SK-N-SH (cell line): ENCODE results near the gene TCHP. TPM values are rescaled to one million over a fixed set of nuclear protein-coding genes. Genes with fewer than 3 reads are reported as not detected.

Experiments
- CTCF ChIA-PET: fragments of 300-600, 350-600 bp; formaldehyde crosslinking; extraction: SDS; loops from one replicate; lab custom pipeline; 2021; lab: Yijun Ruan, JAX
- POLR2A ChIA-PET: fragments of 350-600 bp; sonication (Branson Sonifier 250); formaldehyde crosslinking; extraction: SDS; loops from one replicate; lab custom pipeline; 2020; ENCODE audit warnings: antibody characterized with exemption, inconsistent platforms; lab: Yijun Ruan, JAX
- DNase-seq: peaks from one replicate; pipeline ENCODE4 v3.0.0; 2012
- H2AFZ ChIP-seq: fragments of 200-600 bp; sonication (generic); 2 replicates; pipeline ENCODE4 v1.8.1; 2016; ENCODE audit warnings: antibody characterized with exemption, mild to moderate bottlenecking, low read depth
- H3F3A ChIP-seq: fragments of 200-600 bp; sonication (generic); replicated peaks from 2 replicates; pipeline ENCODE3; 2016; ENCODE audit warnings: antibody characterized with exemption, mild to moderate bottlenecking; ENCODE audit not compliant: insufficient read depth
- H3K27ac ChIP-seq, 2 experiments: fragments of 200-500 bp in 1 of 2; fragments of 200-600 bp in 1 of 2; sonication (Bioruptor generic) in 1 of 2; sonication (generic), shearing (Covaris generic) in 1 of 2; 2 replicates each; pipeline versions ENCODE4 v1.5.1 to v1.6.1; 2014 to 2016; ENCODE audit warnings: low read depth in 2 of 2, inconsistent platforms in 1 of 2, low read length in 1 of 2, mild to moderate bottlenecking in 1 of 2, mixed read lengths in 1 of 2
- H3K27me3 ChIP-seq: fragments of 200-600 bp; sonication (generic), shearing (Covaris generic); 2 replicates; pipeline ENCODE4 v1.6.1; 2016; ENCODE audit warnings: mixed run types; ENCODE audit not compliant: insufficient read depth
- H3K36me3 ChIP-seq, 2 experiments: fragments of 200-500 bp in 1 of 2; fragments of 200-600 bp in 1 of 2; sonication (Bioruptor generic) in 1 of 2; sonication (generic) in 1 of 2; replicated peaks in 1 of 2; 2 replicates each; pipeline versions ENCODE3 to v1.5.1; 2014 to 2016; ENCODE audit warnings: low read length in 1 of 2, mild to moderate bottlenecking in 1 of 2; ENCODE audit not compliant: insufficient read depth in 2 of 2, control insufficient read depth in 1 of 2
- H3K4me1 ChIP-seq, 2 experiments: fragments of 200-500 bp in 1 of 2; fragments of 200-600 bp in 1 of 2; sonication (Bioruptor generic) in 1 of 2; sonication (generic), shearing (Covaris generic) in 1 of 2; 2 replicates each; pipeline versions ENCODE4 v1.5.1 to v1.6.1; 2014 to 2016; ENCODE audit warnings: low read depth in 1 of 2, low read length in 1 of 2, mixed run types in 1 of 2; ENCODE audit not compliant: insufficient read depth in 2 of 2, control insufficient read depth in 1 of 2
- H3K4me2 ChIP-seq: fragments of 200-600 bp; sonication (generic), shearing (Covaris generic); 2 replicates; pipeline ENCODE4 v1.6.1; 2017; ENCODE audit warnings: mixed run types
- H3K4me3 ChIP-seq, 2 experiments: fragments of 200-500 bp in 1 of 2; fragments of 200-600 bp in 1 of 2; sonication (Bioruptor generic) in 1 of 2; sonication (generic), shearing (Covaris generic) in 1 of 2; 2 replicates each; pipeline versions ENCODE4 v1.5.1 to v1.8.1; 2014 to 2016; ENCODE audit warnings: low read depth in 2 of 2, inconsistent platforms in 1 of 2, low read length in 1 of 2, mild to moderate bottlenecking in 1 of 2, mixed read lengths in 1 of 2, moderate library complexity in 1 of 2
- H3K79me2 ChIP-seq: fragments of 200-600 bp; sonication (generic); 2 replicates; pipeline ENCODE4 v1.8.1; 2017; ENCODE audit warnings: mild to moderate bottlenecking; ENCODE audit not compliant: insufficient read depth
- H3K9ac ChIP-seq: fragments of 200-600 bp; sonication (generic); 2 replicates; pipeline ENCODE4 v1.6.1; 2017; ENCODE audit warnings: mixed run types
- H3K9me2 ChIP-seq: fragments of 200-600 bp; sonication (generic); 2 replicates; pipeline ENCODE4 v1.6.1; 2017; ENCODE audit warnings: mixed run types
- H3K9me3 ChIP-seq: fragments of 200-600 bp; sonication (generic); 2 replicates; pipeline ENCODE4 v1.6.1; 2017; ENCODE audit warnings: mixed run types, mild to moderate bottlenecking, moderate library complexity
- H4K20me1 ChIP-seq: fragments of 200-600 bp; sonication (generic); 2 replicates; pipeline ENCODE4 v1.6.1; 2017; ENCODE audit warnings: mild to moderate bottlenecking, mixed run types; ENCODE audit not compliant: insufficient read depth
- CHD2 ChIP-seq: fragments of 150-350 bp; IDR thresholded peaks from 2 replicates; pipeline ENCODE4 v1.6.1; 2018; ENCODE audit warnings: low read length; ENCODE audit not compliant: partially characterized antibody
- FOSL2 ChIP-seq: IDR thresholded peaks from 2 replicates; pipeline ENCODE4 v1.4.0; 2012; ENCODE audit warnings: low read depth, mild to moderate bottlenecking, moderate library complexity, borderline replicate concordance
- FOXM1 ChIP-seq: IDR thresholded peaks from 2 replicates; pipeline ENCODE4 v1.4.0; 2012; ENCODE audit warnings: low read depth, mild to moderate bottlenecking
- GABPA ChIP-seq: IDR thresholded peaks from 2 replicates; pipeline ENCODE4 v1.4.0; 2012; ENCODE audit warnings: low read depth, mild to moderate bottlenecking
- JUND ChIP-seq: IDR thresholded peaks from 2 replicates; pipeline ENCODE4 v1.4.0; 2012
- MEF2A ChIP-seq: IDR thresholded peaks from 2 replicates; pipeline ENCODE4 v1.4.0; 2012; ENCODE audit warnings: low read depth, borderline replicate concordance
- MXI1 ChIP-seq: IDR thresholded peaks from 2 replicates; pipeline ENCODE4 v1.6.1; 2012; ENCODE audit warnings: mild to moderate bottlenecking, low read depth, low read length, improper control_type of control experiment
- NFIC ChIP-seq: IDR thresholded peaks from 2 replicates; pipeline ENCODE4 v1.4.0; 2012; ENCODE audit warnings: borderline replicate concordance
- POLR2AphosphoS5 ChIP-seq: IDR thresholded peaks from 2 replicates; pipeline ENCODE4 v1.6.1; 2012; ENCODE audit warnings: low read depth, low read length
- RAD21 ChIP-seq: IDR thresholded peaks from 2 replicates; pipeline ENCODE4 v1.6.1; 2012; ENCODE audit warnings: mild to moderate bottlenecking, low read length
- RCOR1 ChIP-seq: fragments of 150-350 bp; IDR thresholded peaks from 2 replicates; pipeline ENCODE4 v1.6.1; 2017; ENCODE audit warnings: antibody characterized with exemption, low read length
- RFX5 ChIP-seq: IDR thresholded peaks from 2 replicates; pipeline ENCODE4 v1.6.1; 2012; ENCODE audit warnings: mild to moderate bottlenecking, improper control_type of control experiment, low read length
- RXRA ChIP-seq: IDR thresholded peaks from 2 replicates; pipeline ENCODE4 v1.4.0; 2012; ENCODE audit warnings: low read depth, mild to moderate bottlenecking, borderline replicate concordance
- SMC3 ChIP-seq: IDR thresholded peaks from 2 replicates; pipeline ENCODE4 v1.6.1; 2012; ENCODE audit warnings: low read depth, low read length, improper control_type of control experiment
- TAF1 ChIP-seq: IDR thresholded peaks from 2 replicates; pipeline ENCODE4 v1.6.1; 2012; ENCODE audit warnings: low read depth, mild to moderate bottlenecking, low read length, moderate library complexity, borderline replicate concordance
- TCF12 ChIP-seq: IDR thresholded peaks from 2 replicates; pipeline ENCODE4 v1.4.0; 2012
- TEAD4 ChIP-seq: IDR thresholded peaks from 2 replicates; pipeline ENCODE4 v1.4.0; 2012; ENCODE audit warnings: mild to moderate bottlenecking, borderline replicate concordance; ENCODE audit not compliant: insufficient read depth
- YY1 ChIP-seq: IDR thresholded peaks from 2 replicates; pipeline ENCODE4 v1.4.0; 2012; ENCODE audit warnings: low read depth, mild to moderate bottlenecking
- WGBS: methylation state at CpG from one replicate; pipeline ENCODE4 v1.1.6; 2017; ENCODE audit warnings: low lambda C conversion rate; 5-methylcytosine and 5-hydroxymethylcytosine counted together
- polyA plus RNA-seq, 3 experiments: library from polyadenylated mRNA; depleted of rRNA; stranded (reverse); fragments of >200 nt; gene quantifications; 2 replicates each; pipeline ENCODE4 v1.2.3, GENCODE V29; 2012
- TF ChIP-seq, protein P1 (sequence below): fragments of 200-600 bp; sonication (generic); IDR thresholded peaks from 2 replicates; pipeline ENCODE4 v1.6.1; 2017; ENCODE audit warnings: antibody characterized with exemption, mild to moderate bottlenecking, moderate library complexity
- TF ChIP-seq, protein P2 (sequence below): IDR thresholded peaks from 2 replicates; pipeline ENCODE4 v1.4.0; 2012; ENCODE audit warnings: low read depth
- TF ChIP-seq, protein P3 (sequence below): fragments of 150-350 bp; IDR thresholded peaks from 2 replicates; pipeline ENCODE4 v1.6.1; 2017; ENCODE audit warnings: antibody characterized with exemption, low read length, low read depth, borderline replicate concordance
- TF ChIP-seq, protein P4 (sequence below): IDR thresholded peaks from 2 replicates; pipeline ENCODE4 v1.4.0; 2012; ENCODE audit warnings: low read depth, borderline replicate concordance
- TF ChIP-seq, protein P5 (sequence below): fragments of 150-350 bp; IDR thresholded peaks from 2 replicates; pipeline ENCODE4 v1.6.1; 2016; ENCODE audit warnings: mild to moderate bottlenecking, low read depth, low read length

The TCHP gene
- polyA plus RNA-seq, 1 of the 3 experiments (the other 2 are of a cell fraction), result 37.3 TPM

DNA sequence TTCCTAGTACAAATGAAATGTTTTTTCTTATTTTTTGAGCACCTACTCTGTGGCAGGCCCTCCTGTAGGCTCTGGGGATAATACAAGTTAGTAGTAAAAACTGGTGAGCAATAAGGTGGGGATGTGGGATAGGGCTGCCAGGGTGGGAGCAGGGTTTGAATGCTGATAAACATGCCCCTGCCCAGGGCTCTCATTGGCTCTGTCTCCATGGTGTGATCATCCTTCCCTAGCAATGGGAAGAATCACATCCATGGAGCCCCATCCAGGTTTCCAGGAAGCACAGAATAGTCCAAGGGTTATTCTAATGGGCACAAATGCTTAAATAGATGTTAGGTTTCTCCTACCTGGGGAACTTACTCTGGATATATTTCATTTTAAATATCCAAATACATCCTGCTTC lies 50.6 kb downstream of the TCHP start:
- Histone ChIP-seq H3K4me1 (peaks cover 10 to 62% of the 10 kb centered on the region in 2 experiments), H2AFZ (no peak overlapping the region), H3K27me3 (no peaks in the 10 kb centered on the region), H3F3A (peaks cover 52% of the 10 kb centered on the region), H3K4me2 (peak overlapping the region; percentile 60), H3K36me3 (peaks cover 33 to 60% of the 10 kb centered on the region in 2 experiments), H4K20me1 (peaks cover 3% of the 10 kb centered on the region; the same call in 1 of the 2 replicates), H3K9ac (peak overlapping the region; percentile 27), H3K9me3 (no peaks in the 10 kb centered on the region), H3K27ac (peak overlapping the region; percentile 76 to 92; a peak in 3 of 4 replicates), H3K9me2 (no peaks in the 10 kb centered on the region), H3K79me2 (no peaks in the 10 kb centered on the region), H3K4me3 (no peak overlapping the region)
- TF ChIP-seq YY1 (no peak), CHD2 (no peak), MXI1 (no peak), TEAD4 (no peak)
- TF ChIP-seq, protein P1, sequence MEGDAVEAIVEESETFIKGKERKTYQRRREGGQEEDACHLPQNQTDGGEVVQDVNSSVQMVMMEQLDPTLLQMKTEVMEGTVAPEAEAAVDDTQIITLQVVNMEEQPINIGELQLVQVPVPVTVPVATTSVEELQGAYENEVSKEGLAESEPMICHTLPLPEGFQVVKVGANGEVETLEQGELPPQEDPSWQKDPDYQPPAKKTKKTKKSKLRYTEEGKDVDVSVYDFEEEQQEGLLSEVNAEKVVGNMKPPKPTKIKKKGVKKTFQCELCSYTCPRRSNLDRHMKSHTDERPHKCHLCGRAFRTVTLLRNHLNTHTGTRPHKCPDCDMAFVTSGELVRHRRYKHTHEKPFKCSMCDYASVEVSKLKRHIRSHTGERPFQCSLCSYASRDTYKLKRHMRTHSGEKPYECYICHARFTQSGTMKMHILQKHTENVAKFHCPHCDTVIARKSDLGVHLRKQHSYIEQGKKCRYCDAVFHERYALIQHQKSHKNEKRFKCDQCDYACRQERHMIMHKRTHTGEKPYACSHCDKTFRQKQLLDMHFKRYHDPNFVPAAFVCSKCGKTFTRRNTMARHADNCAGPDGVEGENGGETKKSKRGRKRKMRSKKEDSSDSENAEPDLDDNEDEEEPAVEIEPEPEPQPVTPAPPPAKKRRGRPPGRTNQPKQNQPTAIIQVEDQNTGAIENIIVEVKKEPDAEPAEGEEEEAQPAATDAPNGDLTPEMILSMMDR, result no peak
- TF ChIP-seq, protein P2, sequence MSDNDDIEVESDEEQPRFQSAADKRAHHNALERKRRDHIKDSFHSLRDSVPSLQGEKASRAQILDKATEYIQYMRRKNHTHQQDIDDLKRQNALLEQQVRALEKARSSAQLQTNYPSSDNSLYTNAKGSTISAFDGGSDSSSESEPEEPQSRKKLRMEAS, result no peak
- TF ChIP-seq, protein P3, sequence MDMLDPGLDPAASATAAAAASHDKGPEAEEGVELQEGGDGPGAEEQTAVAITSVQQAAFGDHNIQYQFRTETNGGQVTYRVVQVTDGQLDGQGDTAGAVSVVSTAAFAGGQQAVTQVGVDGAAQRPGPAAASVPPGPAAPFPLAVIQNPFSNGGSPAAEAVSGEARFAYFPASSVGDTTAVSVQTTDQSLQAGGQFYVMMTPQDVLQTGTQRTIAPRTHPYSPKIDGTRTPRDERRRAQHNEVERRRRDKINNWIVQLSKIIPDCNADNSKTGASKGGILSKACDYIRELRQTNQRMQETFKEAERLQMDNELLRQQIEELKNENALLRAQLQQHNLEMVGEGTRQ, result no peak
- ChIA-PET CTCF (interaction anchor here (0.8 kb wide), 2 partner anchors 23 to 25 kb away, joined by 3 read pairs; no protein-coding TSS in a partner anchor), POLR2A (no interaction called here)
- no peak for DNase-seq

DNA sequence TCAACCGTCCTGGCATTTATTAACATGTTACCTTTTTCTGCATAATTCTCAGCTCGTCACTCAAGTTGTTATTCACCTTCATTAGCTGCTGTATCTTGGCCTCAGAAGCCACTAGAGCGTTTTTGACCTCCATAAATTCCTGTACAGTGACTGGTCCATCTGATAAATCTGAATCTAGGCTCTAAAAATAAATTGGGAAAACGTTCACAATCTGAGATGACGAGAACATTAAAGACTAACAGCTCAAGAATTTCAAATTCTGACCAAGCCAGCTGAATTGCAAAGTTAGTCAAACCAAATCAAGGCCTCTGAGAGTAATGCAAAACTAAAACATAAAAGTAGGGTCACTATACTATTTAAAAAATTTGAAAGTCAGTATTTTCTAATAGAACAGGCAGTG lies 51.1 kb downstream of the TCHP start:
- peaks cover 10 to 60% of the 10 kb centered on the region in 2 experiments for H3K4me1 ChIP-seq
- peaks cover 52% of the 10 kb centered on the region for H3F3A ChIP-seq
- H3K9ac ChIP-seq, result peak overlapping the region; percentile 53
- WGBS, result 25% methylated on average over 5 of the region's 5 CpGs
- no peak overlapping the region for H2AFZ ChIP-seq
- H3K9me2 ChIP-seq, result no peaks in the 10 kb centered on the region
- no peak for DNase-seq
- peak overlapping the region; percentile 60 for H3K4me2 ChIP-seq
- peak overlapping the region; percentile 76 to 92; a peak in 3 of 4 replicates for H3K27ac ChIP-seq
- ChIA-PET POLR2A (no interaction called here), CTCF (interaction anchor here (0.8 kb wide), 2 partner anchors 23 to 25 kb away, joined by 3 read pairs; no protein-coding TSS in a partner anchor)
- no peaks in the 10 kb centered on the region for H3K27me3 ChIP-seq
- no peaks in the 10 kb centered on the region for H3K9me3 ChIP-seq
- H3K36me3 ChIP-seq, result peaks cover 36 to 60% of the 10 kb centered on the region in 2 experiments
- H4K20me1 ChIP-seq, result peaks cover 3% of the 10 kb centered on the region; the same call in 1 of the 2 replicates
- H3K4me3 ChIP-seq, result 0 out of 4 replicates have a peak overlapping the region, but pooled peaks of 1 of the 2 experiments have one; percentile 20
- no peaks in the 10 kb centered on the region for H3K79me2 ChIP-seq
- TF ChIP-seq RAD21 (no peak), RXRA (peak; percentile 85), FOXM1 (peak; percentile 64; the same call in 1 of the 2 replicates), POLR2AphosphoS5 (peak; percentile 48; the same call in 1 of the 2 replicates), MEF2A (peak; percentile 98), CHD2 (no peak), GABPA (no peak), TAF1 (no peak), JUND (peak; percentile 94), TCF12 (peak; percentile 85), SMC3 (no peak), MXI1 (no peak), NFIC (peak; percentile 69; the same call in 1 of the 2 replicates), YY1 (0 out of 2 replicates have a peak, but pooled peaks have one; percentile 43), RFX5 (no peak), RCOR1 (no peak), FOSL2 (peak; percentile 95), TEAD4 (peak; percentile 74; the same call in 1 of the 2 replicates)
- TF ChIP-seq, protein P4, sequence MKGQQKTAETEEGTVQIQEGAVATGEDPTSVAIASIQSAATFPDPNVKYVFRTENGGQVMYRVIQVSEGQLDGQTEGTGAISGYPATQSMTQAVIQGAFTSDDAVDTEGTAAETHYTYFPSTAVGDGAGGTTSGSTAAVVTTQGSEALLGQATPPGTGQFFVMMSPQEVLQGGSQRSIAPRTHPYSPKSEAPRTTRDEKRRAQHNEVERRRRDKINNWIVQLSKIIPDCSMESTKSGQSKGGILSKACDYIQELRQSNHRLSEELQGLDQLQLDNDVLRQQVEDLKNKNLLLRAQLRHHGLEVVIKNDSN, result no peak
- TF ChIP-seq, protein P2, result no peak
- TF ChIP-seq, protein P5, sequence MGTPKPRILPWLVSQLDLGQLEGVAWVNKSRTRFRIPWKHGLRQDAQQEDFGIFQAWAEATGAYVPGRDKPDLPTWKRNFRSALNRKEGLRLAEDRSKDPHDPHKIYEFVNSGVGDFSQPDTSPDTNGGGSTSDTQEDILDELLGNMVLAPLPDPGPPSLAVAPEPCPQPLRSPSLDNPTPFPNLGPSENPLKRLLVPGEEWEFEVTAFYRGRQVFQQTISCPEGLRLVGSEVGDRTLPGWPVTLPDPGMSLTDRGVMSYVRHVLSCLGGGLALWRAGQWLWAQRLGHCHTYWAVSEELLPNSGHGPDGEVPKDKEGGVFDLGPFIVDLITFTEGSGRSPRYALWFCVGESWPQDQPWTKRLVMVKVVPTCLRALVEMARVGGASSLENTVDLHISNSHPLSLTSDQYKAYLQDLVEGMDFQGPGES, result no peak
